Activated CD8-positive, alpha-beta T cell treated with anti-CD3 and anti-CD28 coated beads for 36 hours (primary cell): ENCODE results near the gene NKAIN2. TPM values are rescaled to one million over a fixed set of nuclear protein-coding genes. Genes with fewer than 3 reads are reported as not detected.

Source experiments
- ATAC-seq: fragments of 200-7000 bp; cut with Tn5 transposase; one replicate; pipeline ENCODE4 v1.10.0; 2021; ENCODE audit warnings: mild to moderate bottlenecking, moderate library complexity
- CTCF ChIA-PET: fragments of 350-600 bp; sonication (Branson Sonifier 250); formaldehyde crosslinking; loops from one replicate; lab custom pipeline; 2021; ENCODE audit warnings: antibody characterized with exemption; lab: Charles Lee
- POLR2A ChIA-PET: fragments of 350-600 bp; sonication (Branson Sonifier 250); formaldehyde crosslinking; loops from one replicate; lab custom pipeline; 2021; ENCODE audit warnings: antibody characterized with exemption; lab: Charles Lee
- DNase-seq: peaks from one replicate; pipeline ENCODE4 v3.0.0-alpha.2; 2020
- H3K27ac Mint-ChIP-seq: one replicate; pipeline ENCODE4 v1.8.0; 2021; ENCODE audit warnings: mild to moderate bottlenecking, mixed read lengths
- H3K27me3 Mint-ChIP-seq: one replicate; pipeline ENCODE4 v1.8.0; 2021; ENCODE audit warnings: mixed read lengths
- H3K36me3 Mint-ChIP-seq: one replicate; pipeline ENCODE4 v1.8.0; 2021; ENCODE audit warnings: low read depth, mixed read lengths
- H3K4me1 Mint-ChIP-seq: one replicate; pipeline ENCODE4 v1.8.0; 2021; ENCODE audit warnings: low read depth, mixed read lengths
- H3K4me3 Mint-ChIP-seq: one replicate; pipeline ENCODE4 v1.8.0; 2021; ENCODE audit warnings: mild to moderate bottlenecking, moderate library complexity, mixed read lengths
- H3K9me3 Mint-ChIP-seq: one replicate; pipeline ENCODE4 v1.8.0; 2021; ENCODE audit warnings: mixed read lengths
- CTCF ChIP-seq: fragments of 200-600 bp; IDR thresholded peaks from one replicate; pipeline ENCODE4 v1.8.0; 2022; ENCODE audit warnings: antibody characterized with exemption, mild to moderate bottlenecking
- intact Hi-C: fragments of 100-400 bp; cut with micrococcal nuclease; formaldehyde crosslinking; loops from one replicate; pipeline ENCODE4 v1.10.0; 2022
- total RNA-seq, 2 experiments: library from RNA; stranded (reverse); gene quantifications; one replicate each; pipeline ENCODE4 v1.2.3, GENCODE V29; 2021

The NKAIN2 gene
- total RNA-seq, 2 experiments from 2014 or later = not detected

- ChIA-PET POLR2A (no interaction called here), CTCF (no interaction called here)
- Mint-ChIP-seq H3K27ac (no peak overlapping the region), H3K36me3 (no peaks in the 10 kb centered on the region), H3K9me3 (no peaks in the 10 kb centered on the region), H3K4me3 (no peak overlapping the region), H3K4me1 (no peaks in the 10 kb centered on the region), H3K27me3 (no peaks in the 10 kb centered on the region)
- ATAC-seq (no peak), DNase-seq (no peak)
- intact Hi-C loops = no loop called here
- no peak for TF ChIP-seq CTCF
These were observed 270.3 kb downstream of the NKAIN2 start for GRCh38 chr6:124073820-124074587.

- Mint-ChIP-seq H3K4me1 (no peaks in the 10 kb centered on the region), H3K27me3 (no peaks in the 10 kb centered on the region), H3K27ac (no peak overlapping the region), H3K9me3 (no peaks in the 10 kb centered on the region), H3K36me3 (no peaks in the 10 kb centered on the region), H3K4me3 (no peak overlapping the region)
- DNase-seq (no peak), ATAC-seq (no peak)
- ChIA-PET POLR2A (no interaction called here), CTCF (no interaction called here)
- no peak for TF ChIP-seq CTCF
- intact Hi-C loops = no loop called here
These were observed 270.9 kb downstream of the NKAIN2 start for GRCh38 chr6:124074606-124075005.

- H3K27me3 Mint-ChIP-seq = no peaks in the 10 kb centered on the region
- POLR2A ChIA-PET = no interaction called here
- no peak overlapping the region for H3K4me3 Mint-ChIP-seq
These were observed 272.8 kb downstream of the NKAIN2 start for GRCh38 chr6:124076336-124077048.

GRCh38 chr6:124078169-124078568, 274.5 kb downstream of the NKAIN2 start:
- DNase-seq (no peak), ATAC-seq (no peak)
- Mint-ChIP-seq H3K4me1 (no peaks in the 10 kb centered on the region), H3K27ac (no peak overlapping the region), H3K9me3 (no peaks in the 10 kb centered on the region), H3K27me3 (no peaks in the 10 kb centered on the region), H3K36me3 (no peaks in the 10 kb centered on the region), H3K4me3 (no peak overlapping the region)
- ChIA-PET CTCF (no interaction called here), POLR2A (no interaction called here)
- intact Hi-C loops = no loop called here
- TF ChIP-seq CTCF = no peak

More at GRCh38 chr6:124076336-124077048, 272.8 kb downstream of the NKAIN2 start:
- Mint-ChIP-seq H3K27ac (no peak overlapping the region), H3K36me3 (no peaks in the 10 kb centered on the region), H3K9me3 (no peaks in the 10 kb centered on the region), H3K4me1 (no peaks in the 10 kb centered on the region)
- TF ChIP-seq CTCF = no peak
- no peak for DNase-seq
- no peak for ATAC-seq
- intact Hi-C loops = no loop called here
- CTCF ChIA-PET = no interaction called here

- Mint-ChIP-seq H3K9me3 (no peaks in the 10 kb centered on the region), H3K4me1 (no peaks in the 10 kb centered on the region)
- POLR2A ChIA-PET = no interaction called here
These were observed 276.8 kb downstream of the NKAIN2 start for GRCh38 chr6:124080483-124080882.

More at GRCh38 chr6:124080483-124080882, 276.8 kb downstream of the NKAIN2 start:
- DNase-seq (no peak), ATAC-seq (no peak)
- Mint-ChIP-seq H3K27ac (no peak overlapping the region), H3K36me3 (no peaks in the 10 kb centered on the region), H3K27me3 (no peaks in the 10 kb centered on the region), H3K4me3 (no peak overlapping the region)
- CTCF ChIA-PET = no interaction called here
- no peak for TF ChIP-seq CTCF
- intact Hi-C loops = no loop called here
